CD4-positive, alpha-beta T cell treated with Interleukin-17A for 1 hour (primary cell): ENCODE data around the gene SMCO4.
A peak's percentile ranks its signal among the peaks of the same experiment; 100 is the strongest.

Source experiments
- DNase-seq: peaks from one replicate; pipeline ENCODE4 v3.0.0-alpha.2; 2020

Gene SMCO4

DNA sequence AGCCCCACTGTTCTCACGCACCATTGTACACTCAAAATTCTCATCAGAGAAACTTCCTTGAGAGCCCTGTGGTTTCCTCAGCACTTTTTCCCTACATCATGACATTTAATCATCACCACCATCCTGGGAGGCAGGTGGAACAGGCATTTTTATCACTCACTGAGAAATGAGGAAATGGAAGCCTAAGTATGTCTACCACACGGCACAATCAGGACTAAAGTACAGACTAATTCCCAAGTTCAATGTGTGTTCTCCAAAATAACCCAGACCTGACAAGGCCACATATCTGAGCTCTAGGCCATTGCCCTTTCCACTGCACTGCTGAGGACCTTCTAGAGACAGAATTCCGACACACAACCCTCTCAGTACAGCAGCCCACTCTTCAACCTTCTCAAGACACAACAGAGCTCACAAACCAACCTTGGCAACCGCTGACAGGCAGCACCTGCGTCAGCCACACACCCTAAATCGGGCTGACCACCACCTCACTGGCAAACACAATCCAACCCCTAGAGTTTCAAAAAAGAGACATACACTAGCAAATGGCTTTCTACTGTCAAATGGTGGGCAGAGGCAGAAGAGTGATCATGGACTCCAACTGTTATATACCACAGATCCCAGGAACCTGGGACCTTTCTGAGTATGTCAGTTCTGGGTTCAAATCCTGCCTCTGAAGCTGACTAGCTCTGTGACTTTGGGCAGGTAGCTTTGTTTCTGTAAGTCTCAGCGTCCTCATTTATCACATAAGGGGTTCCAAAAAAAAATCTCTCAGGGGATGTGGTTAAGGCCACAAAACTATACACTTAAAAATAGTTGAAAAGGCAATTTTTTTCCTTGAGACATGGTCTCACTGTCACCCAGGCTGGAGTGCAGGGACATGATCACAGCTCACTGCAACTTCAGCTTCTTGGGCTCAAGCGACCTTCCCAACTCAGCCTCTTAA lies 16.3 kb downstream of the SMCO4 start:
- no peak for DNase-seq

DNA sequence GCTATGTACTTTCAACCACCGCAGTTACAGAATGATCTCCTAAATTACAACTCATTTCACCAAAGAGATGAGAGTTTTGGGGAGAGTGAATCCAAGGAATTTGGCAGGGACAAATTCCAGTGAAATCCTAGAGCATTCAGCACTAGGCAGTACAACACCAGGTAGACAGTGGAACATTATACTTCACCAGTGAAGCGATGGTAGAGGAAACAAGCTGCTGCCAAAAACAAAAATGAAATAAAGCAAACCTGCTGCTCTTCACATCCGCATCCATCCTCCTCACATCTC lies 16.9 kb downstream of the SMCO4 start:
- DNase-seq, result no peak

DNA sequence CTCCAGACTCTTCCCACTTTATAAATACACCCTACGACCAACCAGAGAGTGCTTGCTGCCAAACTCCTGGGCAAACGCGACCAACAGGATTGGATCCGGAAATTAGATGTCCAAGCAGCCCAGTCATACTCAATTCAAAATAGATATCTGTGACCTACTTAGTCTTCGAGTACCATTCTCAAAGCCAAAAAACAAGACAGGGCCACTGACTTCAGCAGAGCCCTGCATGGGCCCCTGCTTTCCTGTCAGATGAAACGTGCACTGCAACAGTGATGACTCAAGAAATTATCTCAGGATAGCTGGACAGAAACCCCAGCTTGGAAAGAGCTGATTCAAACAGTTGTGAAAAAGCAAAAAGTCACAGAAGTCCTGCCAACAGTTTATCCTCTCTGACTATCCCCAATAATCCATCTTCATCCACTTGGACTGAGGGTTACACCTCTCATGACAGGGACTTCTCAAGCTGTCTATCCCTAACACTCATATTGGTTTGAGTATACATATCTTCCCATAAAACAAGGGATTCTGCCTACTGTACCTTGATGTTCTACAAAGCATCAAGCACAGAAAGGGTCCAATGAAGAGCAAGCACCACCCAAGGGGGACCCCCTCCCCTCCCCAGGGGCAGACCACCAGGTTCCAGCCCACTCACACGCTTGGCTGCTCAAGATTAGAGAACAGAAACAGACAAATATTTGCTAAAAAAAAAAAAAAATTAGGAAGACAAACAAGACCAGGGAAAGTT lies 17.4 kb downstream of the SMCO4 start:
- no peak for DNase-seq

DNA sequence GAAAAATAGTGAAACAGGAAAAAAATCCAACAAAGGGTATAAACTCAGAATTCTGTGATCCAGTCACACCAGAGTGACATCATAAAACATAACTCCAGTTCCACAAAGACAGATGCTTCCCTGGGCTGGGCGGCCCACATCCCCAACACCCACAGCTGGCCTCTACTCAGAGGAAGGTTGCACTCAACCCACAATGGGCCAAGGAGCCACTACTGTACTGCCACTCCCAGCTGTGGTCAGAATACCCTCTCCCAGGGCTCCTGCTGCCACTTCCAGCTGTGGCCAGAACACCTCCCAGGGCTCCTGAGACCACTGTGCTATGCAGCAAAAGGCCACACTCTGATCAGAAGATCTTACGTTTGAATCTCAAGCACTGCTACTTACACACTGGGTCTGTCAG lies 18.3 kb downstream of the SMCO4 start:
- no peak for DNase-seq

DNA sequence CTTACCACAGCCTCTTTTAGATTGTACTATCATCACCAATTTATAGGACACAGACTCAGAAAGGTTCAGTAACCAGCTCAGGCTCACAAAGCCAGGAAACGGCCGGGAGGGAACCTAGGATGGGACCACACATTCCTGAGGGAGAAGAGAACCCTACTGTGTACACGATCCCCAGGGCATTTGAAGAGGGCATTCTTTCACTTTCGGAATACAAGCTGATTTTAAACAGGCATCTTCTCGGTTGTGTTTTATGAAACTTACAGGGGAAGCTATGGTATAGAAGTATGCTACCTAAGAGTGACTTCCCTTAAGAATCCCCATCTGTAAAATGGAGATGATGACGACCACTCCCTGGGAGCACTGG lies 19.0 kb downstream of the SMCO4 start:
- DNase-seq, result no peak

DNA sequence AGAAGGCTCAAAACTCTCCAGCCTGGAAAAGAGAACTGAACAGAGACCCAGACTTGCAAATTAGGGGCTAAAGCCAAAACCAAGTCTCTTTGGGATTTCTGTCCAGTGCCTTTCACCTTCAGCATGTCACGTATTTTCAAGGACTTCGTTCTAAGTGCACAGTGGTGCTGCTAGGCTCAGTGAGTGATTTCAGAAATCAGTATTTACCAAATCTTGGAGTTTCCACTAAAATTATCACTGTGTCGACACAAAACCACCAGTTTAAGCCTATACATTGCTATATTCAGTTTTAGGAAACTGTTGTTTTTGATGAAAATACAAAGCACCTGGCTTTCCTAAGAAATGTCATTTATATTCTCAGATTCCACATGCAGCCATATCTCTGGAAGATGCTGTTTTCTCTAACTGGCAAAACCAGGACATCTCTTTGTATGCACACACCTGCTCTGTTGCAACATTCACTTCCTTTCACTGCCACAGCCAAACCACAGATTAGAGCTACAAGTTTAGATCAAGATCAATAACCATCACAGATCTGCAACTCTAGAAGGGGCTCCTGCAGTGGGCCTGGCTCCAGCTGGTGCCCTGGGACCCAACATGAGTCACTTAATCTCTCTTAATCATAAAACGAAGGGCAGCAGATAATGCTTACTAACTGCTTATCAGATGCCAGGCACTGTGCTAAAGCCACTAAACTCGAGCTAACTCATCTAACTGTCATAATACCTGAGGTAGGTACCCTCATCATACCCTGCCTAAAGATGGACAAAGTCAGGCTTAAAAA lies 22.3 kb downstream of the SMCO4 start:
- peak; percentile 18 for DNase-seq

DNA sequence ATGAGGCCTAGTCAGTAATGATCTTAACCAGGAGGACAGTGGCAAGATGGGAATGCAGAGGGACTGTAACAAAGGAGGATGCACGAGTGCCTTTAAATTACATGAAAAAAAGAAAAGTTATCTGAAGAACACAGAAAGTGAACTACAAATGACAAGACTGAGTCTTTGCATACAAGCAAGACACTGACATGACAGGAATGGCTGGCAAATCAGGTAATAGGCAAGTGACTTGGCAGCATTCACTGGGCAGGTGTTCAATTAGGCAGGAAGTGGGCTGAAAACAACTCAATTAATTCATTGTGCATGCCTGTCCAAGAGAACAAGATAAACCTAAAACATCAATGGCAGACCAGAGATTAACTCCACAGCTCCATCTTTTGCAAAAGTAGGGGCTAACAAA lies 24.0 kb downstream of the SMCO4 start:
- no peak for DNase-seq

DNA sequence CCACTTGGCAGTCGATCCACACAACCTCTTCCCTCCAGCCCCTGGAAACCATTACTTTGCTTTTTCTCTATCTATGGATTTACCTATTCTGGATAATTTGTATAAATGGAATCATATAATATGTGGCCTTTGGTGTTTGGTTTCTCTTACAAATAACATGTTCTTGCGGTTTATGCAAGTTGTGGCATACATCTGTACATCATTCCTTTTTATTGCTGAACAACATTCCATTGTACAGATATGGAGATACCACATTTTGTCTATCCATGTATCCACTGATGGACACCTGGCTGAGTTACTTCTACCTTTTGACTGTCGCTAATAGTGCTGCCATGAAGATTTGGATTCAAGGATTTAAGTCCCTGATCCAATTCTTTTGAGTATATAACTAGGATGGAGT lies 25.1 kb downstream of the SMCO4 start:
- DNase-seq, result no peak

DNA sequence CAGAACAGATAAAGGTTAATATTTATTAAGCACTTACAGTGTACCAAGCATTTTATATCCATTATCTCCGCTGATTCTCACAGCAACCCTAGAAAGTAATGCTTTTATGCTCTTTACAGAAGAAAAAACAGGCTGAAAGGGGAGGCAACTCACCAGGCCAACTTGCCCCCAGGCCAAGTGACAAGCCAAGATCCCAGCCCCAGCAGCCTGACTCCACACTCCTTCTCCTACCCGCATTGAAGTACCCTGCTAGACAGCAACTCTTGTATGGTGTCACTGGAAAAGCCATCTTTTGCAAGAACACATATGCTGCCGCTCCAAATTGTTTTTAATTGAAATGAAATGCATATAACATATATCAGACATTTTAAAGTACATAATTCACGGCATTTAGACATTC lies 25.6 kb downstream of the SMCO4 start:
- no peak for DNase-seq

DNA sequence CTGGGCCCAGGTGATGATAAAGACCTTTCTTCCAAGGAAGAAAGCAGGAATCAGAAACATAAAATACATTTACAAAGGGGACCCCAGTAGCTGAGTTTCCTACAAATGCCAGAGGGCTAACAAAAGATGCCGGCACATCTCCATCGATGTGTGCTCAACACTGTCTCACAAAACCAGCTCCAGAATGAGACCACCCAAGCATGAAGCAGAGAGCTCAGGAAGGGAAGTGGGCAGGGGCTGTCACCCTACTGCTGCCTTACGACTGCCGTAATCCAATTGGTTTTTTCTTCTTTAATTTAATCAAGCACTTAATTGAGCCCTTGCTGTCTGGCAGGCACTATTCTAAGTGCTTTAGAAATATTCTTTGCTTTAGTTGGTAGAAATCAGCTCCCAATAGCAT lies 26.1 kb downstream of the SMCO4 start:
- no peak for DNase-seq

DNA sequence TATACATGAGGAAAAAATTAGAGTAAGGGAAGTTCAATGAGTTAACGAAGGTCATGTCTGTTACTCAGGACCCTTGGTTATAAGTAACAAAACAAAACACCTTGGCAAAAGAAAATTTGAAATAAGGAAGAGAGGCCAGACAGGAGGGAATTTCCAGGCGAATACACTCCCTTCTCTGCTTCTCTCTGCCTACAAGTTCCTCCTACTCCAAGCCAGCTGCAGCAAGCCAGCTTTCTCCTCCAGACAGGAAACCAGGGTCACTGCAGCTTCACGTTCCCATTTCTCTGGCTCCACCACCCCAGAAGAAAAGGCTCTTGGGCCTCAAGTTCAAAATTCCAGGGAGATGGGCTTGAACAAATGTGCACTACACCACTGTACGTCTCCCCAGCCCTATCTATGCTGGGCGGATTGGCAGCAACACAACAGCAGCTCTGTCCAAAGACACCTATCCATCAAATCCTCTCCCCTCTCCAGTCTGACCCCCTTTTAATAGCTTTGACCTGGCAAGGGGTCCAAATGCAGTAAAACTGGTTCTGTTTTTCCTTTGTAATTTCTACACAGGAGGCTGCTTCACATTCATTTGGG lies 27.7 kb downstream of the SMCO4 start:
- no peak for DNase-seq

DNA sequence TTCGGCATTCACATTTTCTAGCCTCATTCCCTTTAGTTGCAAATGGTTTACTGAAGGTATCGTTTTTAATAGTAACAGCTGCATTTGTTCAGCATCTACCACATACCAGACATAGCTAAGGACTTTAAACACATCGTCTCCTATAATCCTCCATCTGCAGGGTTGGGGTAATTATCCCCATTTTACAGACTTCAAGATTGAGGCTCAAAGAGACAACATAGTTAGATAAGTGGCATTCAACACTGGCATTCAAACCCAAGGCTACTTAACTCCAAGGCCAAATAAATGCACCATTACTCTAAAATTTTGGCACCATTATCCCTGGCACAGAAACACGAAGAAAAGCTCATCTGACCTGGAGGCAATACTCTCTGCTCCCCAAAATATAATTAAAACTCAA lies 28.5 kb downstream of the SMCO4 start:
- no peak for DNase-seq

DNA sequence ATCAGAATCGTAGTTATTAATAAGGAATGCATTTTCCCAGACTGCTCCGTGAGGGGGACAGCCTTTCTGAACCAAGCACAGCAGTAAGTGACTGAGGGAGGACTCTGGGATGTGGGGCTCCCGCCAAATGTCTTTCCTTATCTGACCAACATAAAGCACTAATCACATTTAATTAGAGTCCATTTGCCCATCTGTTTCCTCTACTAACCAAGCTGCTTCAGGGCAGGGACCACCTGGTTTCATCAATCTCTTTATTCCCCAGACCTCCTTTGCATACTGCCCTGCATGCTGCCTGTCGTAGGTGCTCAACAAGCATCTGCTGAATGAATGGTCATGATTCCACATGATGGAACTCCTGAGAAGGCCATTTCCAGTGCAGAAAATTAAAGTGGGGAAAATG lies 29.4 kb downstream of the SMCO4 start:
- DNase-seq, result no peak

DNA sequence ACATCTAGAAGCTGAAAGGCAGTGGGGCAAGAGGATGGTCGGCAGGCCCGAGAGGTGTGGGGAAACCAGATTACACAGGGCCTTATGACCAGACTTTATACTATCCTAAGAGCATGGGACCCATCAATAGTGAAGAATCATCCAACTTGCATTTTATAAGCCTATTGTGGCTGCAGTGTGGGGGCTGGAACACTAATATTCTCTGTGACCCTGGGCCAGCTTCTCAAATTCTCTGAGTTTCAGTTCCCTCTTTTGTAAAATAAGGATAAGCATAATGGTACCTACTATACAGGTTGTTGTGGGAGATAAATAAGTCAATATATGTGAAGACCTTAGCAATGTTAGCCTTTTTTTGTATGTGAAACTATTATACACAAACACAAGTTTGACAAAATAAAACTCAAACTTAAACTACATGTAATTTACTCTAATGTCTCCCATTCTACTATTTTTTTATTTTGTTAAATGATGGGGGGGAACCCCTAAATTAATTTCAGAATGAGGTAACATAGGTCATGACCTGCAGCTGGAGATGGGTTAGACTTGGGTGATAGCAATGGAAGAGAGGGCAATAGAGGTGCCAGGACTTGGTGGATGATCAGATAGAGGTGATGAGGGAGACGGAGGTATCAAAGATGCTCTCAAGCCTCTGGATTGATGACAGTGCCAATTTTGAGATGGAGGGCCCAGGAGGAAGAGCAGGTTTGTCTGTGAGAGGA lies 30.1 kb downstream of the SMCO4 start:
- DNase-seq, result no peak

DNA sequence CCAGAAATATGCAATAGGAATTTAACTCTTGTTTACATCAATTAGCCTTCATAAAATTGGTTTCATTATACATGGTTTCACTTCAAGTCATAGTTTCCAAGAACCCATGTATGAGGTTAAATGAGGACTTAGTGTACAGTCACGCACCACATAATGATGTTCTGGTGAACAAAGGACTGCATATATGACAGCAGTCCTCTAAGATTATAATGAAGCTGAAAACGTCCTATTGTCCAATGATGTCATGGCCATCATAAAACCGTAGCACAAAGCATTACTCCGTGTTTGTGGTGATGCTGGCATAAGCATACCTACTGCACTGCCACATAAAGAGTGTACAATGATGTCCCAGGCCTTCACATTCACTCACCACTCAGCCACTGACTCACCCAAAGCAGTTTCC lies 31.1 kb downstream of the SMCO4 start:
- DNase-seq, result no peak

DNA sequence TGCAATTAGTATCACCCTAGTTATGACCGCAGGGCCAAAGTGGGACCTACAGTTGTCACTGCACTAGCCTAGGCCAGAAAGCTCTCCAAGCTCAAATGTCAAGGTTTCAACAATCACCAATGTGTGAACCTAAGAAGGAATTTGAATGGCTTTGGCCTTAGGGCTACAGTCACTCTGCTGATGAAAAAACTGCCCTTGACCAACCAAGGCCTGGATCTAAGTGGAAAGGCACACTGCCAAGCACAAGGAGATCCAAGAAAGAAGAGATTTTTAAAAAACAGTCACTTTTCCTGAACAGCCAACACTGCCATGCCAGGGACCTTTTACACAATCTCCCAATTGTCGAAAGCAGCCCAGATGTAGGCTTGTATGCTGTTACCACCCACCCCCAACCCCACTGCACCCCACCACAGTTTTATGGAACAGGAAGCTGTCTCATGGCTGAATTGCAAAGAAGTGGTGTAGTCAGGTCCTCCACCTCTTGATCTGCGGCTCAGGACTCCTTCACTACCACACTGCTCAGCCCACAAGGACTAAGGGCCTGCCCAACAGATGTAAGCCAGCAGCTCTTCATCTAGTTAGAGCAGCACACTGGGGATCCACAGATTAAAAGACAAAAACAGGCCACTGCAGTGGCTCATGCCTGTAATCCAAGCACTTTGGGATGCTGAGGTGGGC lies 32.9 kb downstream of the SMCO4 start:
- no peak for DNase-seq

DNA sequence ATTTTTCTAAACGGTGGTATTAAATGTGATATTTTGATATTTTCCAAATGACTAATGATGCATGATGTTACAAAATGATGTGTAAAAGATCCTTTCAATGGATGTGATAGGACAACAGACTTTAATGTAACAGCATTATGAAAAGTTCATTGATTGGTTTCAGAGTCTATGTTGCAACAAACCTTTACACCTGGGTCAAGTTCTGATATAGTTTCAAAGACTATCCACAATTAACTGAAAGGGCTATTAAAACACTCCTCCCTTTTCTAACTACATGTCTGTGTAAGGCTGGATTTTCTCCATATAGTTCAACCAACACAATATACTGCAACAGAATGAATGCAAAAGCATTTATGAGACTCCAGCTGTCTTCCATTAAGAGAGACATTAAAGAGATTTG lies 35.7 kb downstream of the SMCO4 start:
- no peak for DNase-seq

DNA sequence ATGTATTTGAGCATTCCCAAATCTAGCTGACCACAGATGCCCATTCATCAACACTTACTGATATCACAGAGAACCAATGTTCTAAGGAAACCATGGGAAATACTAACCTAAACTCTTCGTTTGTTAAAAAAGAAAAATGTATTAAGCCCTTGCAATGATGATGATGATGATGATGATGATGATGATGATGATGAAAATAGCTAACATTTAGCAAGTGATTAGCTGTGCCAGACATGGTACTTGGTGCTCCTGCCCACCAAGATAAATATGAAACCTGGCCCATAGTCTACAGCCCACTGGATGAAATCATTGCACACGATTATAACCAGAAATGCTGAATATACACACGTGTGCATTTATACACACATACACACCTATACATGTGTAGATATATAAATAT lies 37.5 kb downstream of the SMCO4 start:
- no peak for DNase-seq

DNA sequence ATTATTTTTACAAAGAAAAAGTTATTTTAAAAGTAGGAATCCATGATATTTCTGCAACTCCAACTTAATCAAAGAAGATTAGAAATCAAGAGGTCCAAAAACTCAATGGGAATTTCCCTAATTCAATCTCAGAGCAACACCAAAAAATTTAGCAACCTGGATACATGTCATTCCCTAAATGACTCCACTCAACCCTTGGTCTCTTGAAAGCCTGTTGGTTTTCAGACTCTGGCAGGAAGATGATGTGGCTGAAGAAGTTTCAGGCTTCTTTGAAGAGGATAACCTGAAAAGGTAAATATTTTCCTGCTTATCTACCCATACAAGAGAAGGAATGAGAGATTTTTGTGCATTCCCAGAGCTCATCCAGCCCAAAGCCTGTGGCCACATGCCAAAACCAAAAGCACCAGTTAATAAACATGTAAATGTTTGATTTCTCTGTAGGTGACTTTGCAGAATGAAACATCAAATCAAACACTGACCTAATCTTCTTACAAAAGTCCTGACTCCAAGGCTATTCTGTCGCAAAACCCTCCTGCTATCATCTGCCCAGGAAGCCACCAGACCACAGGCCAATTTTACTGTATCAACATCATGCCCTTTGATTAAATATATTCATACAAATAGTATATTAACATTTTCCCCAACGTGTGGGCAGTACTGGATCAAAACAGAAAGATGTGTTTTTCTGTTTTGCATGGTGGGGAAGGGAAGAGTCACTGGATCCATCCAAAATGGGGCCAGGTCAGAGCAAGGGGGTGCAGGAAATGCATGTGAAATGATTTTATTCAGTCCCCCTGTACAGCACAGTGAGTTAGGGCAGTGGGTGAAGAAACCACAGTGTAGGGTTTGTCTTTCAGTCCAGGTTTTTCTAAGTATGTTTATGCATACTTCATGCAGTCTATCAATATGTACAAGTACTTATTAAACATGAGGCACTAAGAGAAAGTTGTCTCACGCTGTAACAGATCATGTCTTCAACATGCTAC lies 38.8 kb downstream of the SMCO4 start:
- no peak for DNase-seq

DNA sequence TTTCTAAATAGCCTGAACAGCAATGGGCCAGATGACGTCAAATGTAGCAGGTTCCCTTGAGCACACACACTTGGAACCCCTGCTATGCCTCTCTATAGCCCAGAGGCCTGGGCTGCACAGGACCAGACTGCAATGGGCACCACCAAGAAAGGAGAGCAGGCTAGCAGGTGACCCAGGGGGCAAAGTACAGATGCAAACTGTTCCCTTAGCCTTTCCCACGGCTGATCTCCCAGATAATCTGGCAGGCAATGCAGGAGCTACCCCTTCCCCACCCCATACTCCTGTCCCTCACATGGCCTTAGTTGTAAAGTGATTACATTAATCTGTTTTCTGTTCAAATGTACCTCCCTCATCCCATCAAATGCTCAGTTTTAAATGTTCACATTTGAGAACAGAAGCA lies 41.3 kb downstream of the SMCO4 start:
- no peak for DNase-seq

DNA sequence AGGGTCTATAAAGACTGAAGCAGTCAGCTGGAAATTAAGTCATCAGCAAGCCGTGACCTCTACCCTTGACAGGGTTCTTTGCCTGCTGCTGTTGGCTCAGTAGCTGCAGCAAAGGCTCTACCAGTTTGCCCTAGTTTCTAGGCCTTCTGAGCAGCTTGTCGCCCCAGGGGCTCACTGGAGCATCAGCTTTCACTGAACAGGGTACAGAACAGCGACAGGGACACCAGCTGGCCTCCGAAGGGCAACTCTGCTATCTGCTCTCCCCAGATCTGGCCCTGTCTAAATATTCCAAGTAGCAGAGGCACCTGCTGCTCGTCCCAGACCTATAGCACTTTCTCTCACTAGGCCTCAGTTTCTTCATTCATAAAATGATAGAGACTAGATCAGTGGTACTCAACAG lies 42.4 kb downstream of the SMCO4 start:
- DNase-seq, result no peak
